NCI-H510A treated with DMSO at 0.1 percent for 48 hours (cell line): ENCODE data around the gene JAK1.
"Not testable (repeated sequence)": the region's sequence is repeated elsewhere in the genome, so short reads cannot be mapped to it uniquely, and the experiment has no call there.

ENCODE experiments used
- DNase-seq: peaks from one replicate; lab custom pipeline; 2025; lab: John Stamatoyannopoulos, UW

JAK1 gene

DNA sequence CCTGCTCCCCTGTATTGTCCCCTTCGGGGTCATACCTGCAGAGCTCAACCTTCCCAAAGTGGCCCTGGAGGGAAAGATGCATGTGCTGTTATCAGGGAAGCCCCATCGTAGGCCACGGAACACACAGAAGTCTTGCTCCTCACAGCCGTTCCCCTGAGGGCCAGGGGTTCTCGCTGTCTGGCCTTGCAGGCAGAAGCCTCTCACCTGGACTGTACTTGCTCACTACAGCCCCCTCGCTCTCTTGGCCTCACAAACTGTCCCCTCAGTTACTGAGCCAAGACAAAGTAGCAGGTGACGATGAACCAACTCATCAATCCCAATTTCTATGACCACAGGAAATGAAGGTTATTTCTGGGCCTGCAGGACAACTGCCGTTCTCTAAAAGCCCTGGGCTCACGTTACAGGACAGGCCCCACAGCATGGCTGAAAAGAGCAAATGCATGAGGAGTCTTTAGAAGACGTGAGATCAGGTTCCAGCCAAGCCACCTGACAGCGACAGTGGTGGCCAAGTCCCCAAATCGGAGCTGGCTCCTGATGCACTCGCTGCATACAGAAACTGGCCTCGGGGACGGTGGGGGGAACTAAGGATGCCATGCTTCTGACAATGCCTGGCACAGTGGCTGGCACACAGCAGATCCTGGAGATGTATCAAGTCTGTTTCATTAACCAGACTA lies 126.5 kb downstream of the JAK1 start:
- DNase-seq, result no peak

DNA sequence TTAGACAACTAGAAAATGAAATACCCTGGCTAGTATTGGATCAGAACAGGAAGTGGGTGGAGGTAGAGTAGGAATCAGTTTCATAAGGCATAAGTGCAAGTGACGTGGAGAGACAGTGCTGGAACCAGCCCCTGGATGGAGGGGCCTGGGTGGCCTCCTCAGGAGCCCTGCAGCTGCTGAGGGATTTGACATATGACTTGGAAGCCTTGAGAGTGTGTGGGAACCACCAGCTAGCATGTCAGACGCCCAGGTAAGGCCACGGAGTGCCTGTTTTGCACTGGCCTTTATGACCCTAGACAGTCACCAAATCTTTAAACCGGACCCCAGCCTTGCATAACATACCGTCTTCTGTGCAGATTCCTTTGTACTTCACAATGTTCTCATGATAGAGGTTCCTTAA lies 127.1 kb downstream of the JAK1 start:
- no peak for DNase-seq

- no peak for DNase-seq
Measured at GRCh38 chr1:64838486-64838885, 127.9 kb downstream of the JAK1 start.

DNA sequence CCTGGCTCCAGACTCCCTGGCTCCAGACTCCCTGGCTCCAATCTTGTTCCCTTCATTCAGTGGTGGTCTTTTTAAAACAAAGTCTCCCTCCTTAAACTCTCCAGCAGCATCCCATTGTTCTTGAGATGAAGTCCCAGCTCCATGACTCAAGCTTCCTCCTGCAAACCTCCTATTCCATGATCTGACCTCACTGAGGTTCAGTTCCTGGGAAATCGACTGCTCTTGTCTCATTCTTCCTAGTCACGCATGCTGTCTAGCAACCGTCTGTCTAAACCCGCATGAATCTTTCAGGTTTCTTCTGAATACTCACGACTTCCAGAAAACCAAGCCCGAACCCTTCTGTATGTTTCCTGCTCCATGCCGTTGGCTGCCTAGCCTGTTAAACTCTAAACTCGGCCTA lies 129.5 kb downstream of the JAK1 start:
- no peak for DNase-seq

DNA sequence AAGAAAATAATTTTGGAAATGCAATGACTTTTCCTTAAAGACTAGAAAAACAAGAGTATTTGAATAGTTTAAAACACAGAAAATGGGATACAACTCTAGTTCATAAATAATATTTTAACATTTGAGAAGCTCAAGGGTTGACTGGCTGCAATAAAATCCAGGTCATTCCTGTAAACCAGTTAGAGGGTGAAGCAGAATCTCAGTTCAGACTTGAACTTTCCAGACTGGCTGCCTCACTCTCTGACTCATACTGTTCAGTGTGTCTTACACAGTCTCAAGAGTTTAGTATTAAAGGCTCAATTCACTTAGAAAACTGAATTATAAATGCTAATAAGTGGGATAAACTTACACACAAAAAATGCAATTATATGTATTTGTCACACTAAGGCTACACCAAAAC lies 131.6 kb downstream of the JAK1 start:
- no peak for DNase-seq

DNA sequence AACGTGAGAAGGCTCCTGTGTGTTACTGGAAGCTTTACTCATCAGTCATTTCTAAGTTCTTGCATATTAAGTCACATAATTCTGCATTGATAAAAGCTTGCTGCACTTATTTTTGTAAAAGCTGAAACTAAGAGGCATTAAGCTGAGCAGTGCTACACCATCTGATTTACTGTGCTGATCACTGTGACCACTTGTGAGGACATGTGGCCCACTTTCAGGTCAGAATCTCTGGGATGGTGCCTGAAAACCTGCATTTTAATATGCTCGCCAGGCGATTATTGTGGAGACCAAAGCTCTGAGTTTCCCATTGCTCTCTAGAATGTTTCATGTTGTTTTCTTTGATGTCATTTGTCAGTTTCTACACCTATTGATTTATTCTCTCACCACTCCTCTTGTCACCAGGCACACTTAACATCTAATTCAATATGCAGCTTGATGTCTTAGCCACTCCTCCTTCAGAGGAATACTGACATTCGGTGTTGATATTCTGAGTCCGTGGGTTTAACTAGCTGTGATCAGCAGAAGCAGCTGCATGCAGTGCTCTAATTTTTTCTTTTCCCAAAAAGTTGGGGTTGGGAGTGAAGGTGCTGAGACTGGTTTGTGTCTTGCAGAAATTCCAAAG lies 136.2 kb downstream of the JAK1 start:
- DNase-seq, result no peak

DNA sequence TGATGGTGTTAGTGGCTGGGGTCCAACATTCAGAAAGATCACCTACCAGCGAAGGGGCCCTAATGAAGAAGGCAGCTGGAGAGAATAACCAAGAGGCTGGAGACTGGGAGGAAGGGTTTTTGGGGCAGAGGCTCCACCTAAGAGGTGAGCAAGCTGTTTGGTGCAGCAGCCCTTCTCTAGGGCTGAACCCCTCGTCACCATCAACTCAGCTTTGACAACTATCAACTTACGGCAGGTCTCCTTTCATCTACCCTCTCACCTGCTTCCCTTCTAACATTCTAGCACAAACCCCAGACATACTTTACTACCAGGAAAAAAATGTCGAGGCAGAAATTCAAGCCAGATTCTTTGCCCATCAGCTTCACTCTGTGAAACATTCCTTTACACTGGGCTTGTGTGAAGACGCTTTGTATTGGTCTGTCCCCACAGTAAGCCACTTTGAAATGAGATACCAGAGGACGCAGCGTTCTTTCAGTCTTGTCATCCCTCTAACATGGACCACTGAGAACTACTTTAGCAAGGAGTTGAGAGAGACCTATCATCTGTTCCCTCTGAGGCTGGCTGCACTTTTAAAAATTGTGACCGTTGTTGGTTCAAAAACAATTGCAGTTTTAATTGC lies 136.8 kb downstream of the JAK1 start:
- no peak for DNase-seq

GRCh38 chr1:64828829-64829228 lies 137.5 kb downstream of the JAK1 start:
- DNase-seq, result no peak

GRCh38 chr1:64826991-64827390 lies 139.4 kb downstream of the JAK1 start:
- DNase-seq, result no peak

DNA sequence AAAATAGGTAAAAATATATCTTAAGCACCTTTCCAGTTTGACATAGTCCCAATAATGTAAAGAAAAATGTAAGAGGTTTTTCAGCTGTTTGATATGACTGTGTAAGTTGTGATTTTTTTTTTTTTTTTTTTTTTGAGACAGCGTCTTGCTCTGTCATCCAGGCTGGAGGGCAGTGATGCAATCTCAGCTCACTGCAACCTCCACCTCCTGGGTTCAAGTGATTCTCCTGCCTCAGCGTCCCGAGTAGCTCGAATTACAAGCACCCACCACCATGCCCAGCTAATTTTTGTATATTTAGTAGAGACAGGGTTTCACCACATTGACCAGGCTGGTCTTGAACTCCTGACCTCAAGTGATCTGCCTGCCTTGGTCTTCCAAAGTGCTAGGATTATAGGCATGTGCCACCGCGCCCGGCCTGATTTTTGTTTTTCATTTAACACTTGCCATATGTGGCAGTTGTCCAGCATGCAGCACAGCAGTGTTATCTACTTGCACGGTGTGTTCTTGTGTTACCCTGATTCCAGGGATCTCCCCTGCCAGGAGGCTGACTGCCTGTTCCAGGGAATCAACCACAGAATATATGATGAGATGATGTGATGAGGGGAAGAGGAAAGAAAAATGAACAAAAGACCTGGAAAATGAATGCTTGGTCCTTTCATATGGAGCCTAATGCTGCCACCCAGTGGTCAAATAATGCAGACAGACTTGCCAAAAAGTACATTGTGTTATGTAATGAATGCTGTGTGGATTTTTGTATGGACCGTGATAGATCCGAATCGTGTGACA lies 142.5 kb downstream of the JAK1 start:
- peak; percentile 91 for DNase-seq

DNA sequence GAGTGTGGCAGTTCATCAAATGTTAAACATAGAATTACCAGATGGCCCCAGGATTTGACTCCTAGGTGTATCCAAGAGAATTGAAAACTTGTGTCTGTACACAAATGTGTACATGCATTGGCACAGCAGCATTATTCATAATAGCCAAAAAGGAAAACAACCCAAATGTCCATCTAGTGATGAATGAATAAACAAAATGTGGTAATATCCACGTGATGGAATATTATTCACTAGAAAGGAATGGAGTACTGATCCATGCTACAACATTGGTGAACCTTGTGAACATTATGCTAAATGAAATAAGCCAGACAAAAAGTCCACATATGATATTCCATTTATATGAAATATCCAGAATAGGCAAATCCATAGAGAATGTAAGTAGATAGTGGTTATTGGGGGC lies 143.7 kb downstream of the JAK1 start:
- DNase-seq, result no peak

GRCh38 chr1:64820572-64820971 lies 145.8 kb downstream of the JAK1 start:
- DNase-seq, result not testable (repeated sequence)

GRCh38 chr1:64817364-64817763 lies 149.0 kb downstream of the JAK1 start:
- DNase-seq, result not testable (repeated sequence)

GRCh38 chr1:64814427-64814826 lies 151.9 kb downstream of the JAK1 start:
- DNase-seq, result no peak

DNA sequence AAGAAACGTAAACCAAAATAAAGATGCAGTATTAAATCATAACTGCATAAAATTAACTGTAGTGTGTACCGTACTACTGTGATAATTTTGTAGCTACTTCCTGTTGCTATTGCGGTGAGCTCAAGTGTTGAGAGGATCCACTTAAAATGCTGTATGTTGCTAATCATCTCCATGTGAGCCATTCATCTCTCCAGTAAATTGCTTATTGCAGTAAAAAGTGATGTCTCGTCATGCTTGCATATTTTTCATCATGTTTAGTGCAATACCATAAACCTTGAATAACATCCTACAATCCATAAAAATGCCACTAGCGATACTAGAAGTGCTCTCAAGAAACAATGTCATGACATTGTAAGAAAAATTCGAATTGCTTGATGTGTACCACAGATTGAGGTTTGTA lies 155.2 kb downstream of the JAK1 start:
- DNase-seq, result peak; percentile 75

DNA sequence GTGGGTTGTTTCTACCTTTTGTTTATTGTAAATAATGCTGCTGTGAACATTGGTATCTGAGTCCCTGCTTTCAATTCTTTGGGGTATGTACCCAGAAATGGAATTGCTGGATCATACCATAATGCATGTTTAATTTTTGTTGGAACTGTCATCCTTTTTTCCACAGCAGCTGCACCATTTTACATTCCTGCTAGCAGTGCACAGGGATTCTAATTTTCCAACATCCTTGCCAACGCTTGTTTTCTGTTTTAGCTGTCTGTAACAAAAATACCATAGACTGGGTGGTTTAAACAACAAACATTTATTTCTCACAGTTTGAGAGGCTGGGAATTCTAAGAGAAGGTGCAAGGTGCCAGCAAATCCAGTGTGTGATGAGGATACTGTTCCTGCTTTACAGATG lies 156.3 kb downstream of the JAK1 start:
- DNase-seq, result no peak

DNA sequence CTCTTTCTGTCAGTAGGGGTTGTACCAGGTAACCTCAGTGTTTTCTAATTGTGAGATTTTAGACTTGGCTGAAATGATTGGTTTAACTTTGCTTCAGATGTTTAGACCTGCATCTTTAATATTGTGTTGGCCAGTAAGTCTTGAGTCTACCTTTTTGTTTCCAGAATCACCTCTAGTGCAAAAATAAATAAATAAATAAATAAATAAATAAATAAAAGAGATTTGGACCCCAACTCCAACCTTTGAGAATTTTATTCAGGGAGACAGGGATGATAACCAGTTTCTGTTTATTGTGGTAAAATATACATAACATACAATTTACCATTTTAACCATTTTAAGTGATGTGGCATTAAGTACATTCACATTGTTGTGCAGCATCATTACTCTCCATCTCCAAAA lies 157.0 kb downstream of the JAK1 start:
- no peak for DNase-seq

GRCh38 chr1:64801851-64802523 lies 164.4 kb downstream of the JAK1 start:
- DNase-seq, result no peak

GRCh38 chr1:64798872-64799271 lies 167.5 kb downstream of the JAK1 start:
- no peak for DNase-seq

DNA sequence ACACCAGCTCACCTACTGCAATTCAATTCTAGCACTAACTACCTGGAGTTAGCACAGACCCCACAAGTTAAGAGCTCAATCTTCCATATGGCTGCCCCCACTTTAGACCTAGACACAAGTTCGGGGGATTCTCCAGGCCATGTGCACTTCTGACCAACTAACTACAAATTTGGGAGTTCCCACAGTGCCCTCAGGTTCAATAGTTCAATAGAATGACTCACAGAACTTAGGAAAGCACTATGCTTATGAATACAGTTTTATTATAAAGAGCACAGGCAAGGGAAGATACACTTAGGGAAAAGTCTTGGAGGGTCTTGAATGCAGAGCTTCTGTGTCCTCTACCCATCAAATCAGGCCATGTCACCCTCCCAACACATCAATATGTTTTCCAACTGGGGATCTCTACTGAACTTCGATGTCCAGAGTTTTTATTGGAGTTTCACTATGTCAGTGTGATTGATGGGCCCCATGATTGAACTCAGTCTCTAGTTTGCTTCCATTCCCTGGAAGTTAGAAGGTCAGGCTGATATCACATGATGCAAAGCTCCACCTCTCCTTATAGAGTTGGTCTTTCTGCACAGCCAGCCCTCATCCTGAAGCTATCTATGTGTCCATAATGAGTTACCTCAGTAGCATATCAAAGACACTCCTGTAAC lies 175.4 kb downstream of the JAK1 start:
- no peak for DNase-seq
